Fibroblast of lung (primary cell): Measurements from ENCODE around the gene CSF3R. TPM values are rescaled to one million over a fixed set of nuclear protein-coding genes. Genes with fewer than 3 reads are reported as not detected.

ENCODE experiments used
- DNase-seq, 2 donors: peaks; one replicate each; pipeline versions ENCODE4 v3.0.0 to v3.0.0-alpha.2; 2010; ENCODE audit warnings: low read depth in 2 of 2
- H2AFZ ChIP-seq: 2 replicates; pipeline ENCODE4 v1.5.1; 2012; ENCODE audit warnings: low read length, control low read depth, inconsistent platforms
- H3K27ac ChIP-seq: 2 replicates; pipeline ENCODE4 v1.5.1; 2011; ENCODE audit warnings: low read length, control low read depth; ENCODE audit not compliant: insufficient read depth
- H3K27me3 ChIP-seq: 2 replicates; pipeline ENCODE4 v1.5.1; 2011; ENCODE audit warnings: mild to moderate bottlenecking, low read length; ENCODE audit not compliant: control insufficient read depth, insufficient read depth
- H3K36me3 ChIP-seq: 2 replicates; pipeline ENCODE4 v1.5.1; 2011; ENCODE audit warnings: low read length; ENCODE audit not compliant: control insufficient read depth, insufficient read depth
- H3K4me1 ChIP-seq: 2 replicates; pipeline ENCODE4 v1.5.1; 2011; ENCODE audit warnings: low read length; ENCODE audit not compliant: control insufficient read depth, insufficient read depth; ENCODE audit errors: extremely low read depth
- H3K4me2 ChIP-seq: 2 replicates; pipeline ENCODE4 v1.5.1; 2011; ENCODE audit warnings: low read length, control low read depth; ENCODE audit not compliant: insufficient read depth; ENCODE audit errors: extremely low read depth
- H3K4me3 ChIP-seq, 4 experiments: fragments of 200-600 bp in 1 of 4; sonication (generic) in 1 of 4; replicated peaks in 1 of 4; 2 replicates each; pipeline ENCODE4 v1.5.1; 2011 to 2016; ENCODE audit warnings: low read length in 4 of 4, low read depth in 3 of 4, mild to moderate bottlenecking in 3 of 4, control low read depth in 2 of 4, inconsistent platforms in 1 of 4, mixed read lengths in 1 of 4; ENCODE audit not compliant: insufficient read depth in 1 of 4; ENCODE audit errors: control extremely low read depth in 1 of 4
- H3K79me2 ChIP-seq: 2 replicates; pipeline ENCODE4 v1.5.1; 2012; ENCODE audit warnings: mild to moderate bottlenecking, low read length, inconsistent platforms; ENCODE audit not compliant: control insufficient read depth, insufficient read depth
- H3K9ac ChIP-seq: 2 replicates; pipeline ENCODE4 v1.5.1; 2011; ENCODE audit warnings: mild to moderate bottlenecking, low read length, control low read depth; ENCODE audit not compliant: insufficient read depth
- H3K9me3 ChIP-seq: 2 replicates; pipeline ENCODE4 v1.5.1; 2012; ENCODE audit warnings: low read depth, low read length; ENCODE audit not compliant: control insufficient read depth, insufficient read depth
- H4K20me1 ChIP-seq: 2 replicates; pipeline ENCODE4 v1.5.1; 2011; ENCODE audit warnings: low read length; ENCODE audit not compliant: control insufficient read depth, insufficient read depth; ENCODE audit errors: extremely low read depth
- EZH2 ChIP-seq: IDR thresholded peaks from 2 replicates; pipeline ENCODE4 v1.5.1; 2012; ENCODE audit warnings: low read length, control low read depth, mild to moderate bottlenecking; ENCODE audit errors: missing control alignments
- polyA plus RNA-seq, 2 donors: library from polyadenylated mRNA; depleted of rRNA in 1 of 2; stranded (reverse) in 1 of 2; unstranded in 1 of 2; fragments of >200 nt; gene quantifications; 2 replicates each; pipeline ENCODE4 v1.2.1, GENCODE V29; 2011 to 2012; ENCODE audit warnings: missing spikeins in 1 of 2
- total RNA-seq: library from RNA; depleted of rRNA; stranded (reverse); fragments of >200 nt; gene quantifications from 2 replicates; pipeline ENCODE4 v1.2.1, GENCODE V29; 2014
- TF ChIP-seq, protein P1 (sequence below), 2 donors: IDR thresholded peaks in 1 of 2; conservative IDR thresholded peaks in 1 of 2; 1 replicate in 1 of 2; 2 replicates in 1 of 2; pipeline ENCODE4 v1.5.1; 2011 to 2012; ENCODE audit warnings: low read length in 2 of 2, control low read depth in 1 of 2, inconsistent platforms in 1 of 2, low read depth in 1 of 2, mild to moderate bottlenecking in 1 of 2

CSF3R gene
- total and polyA plus RNA-seq, 2 donors (not counting 1 experiment from before 2014, with no cell fraction given) = under 0.01 TPM; not detected in 1

DNA sequence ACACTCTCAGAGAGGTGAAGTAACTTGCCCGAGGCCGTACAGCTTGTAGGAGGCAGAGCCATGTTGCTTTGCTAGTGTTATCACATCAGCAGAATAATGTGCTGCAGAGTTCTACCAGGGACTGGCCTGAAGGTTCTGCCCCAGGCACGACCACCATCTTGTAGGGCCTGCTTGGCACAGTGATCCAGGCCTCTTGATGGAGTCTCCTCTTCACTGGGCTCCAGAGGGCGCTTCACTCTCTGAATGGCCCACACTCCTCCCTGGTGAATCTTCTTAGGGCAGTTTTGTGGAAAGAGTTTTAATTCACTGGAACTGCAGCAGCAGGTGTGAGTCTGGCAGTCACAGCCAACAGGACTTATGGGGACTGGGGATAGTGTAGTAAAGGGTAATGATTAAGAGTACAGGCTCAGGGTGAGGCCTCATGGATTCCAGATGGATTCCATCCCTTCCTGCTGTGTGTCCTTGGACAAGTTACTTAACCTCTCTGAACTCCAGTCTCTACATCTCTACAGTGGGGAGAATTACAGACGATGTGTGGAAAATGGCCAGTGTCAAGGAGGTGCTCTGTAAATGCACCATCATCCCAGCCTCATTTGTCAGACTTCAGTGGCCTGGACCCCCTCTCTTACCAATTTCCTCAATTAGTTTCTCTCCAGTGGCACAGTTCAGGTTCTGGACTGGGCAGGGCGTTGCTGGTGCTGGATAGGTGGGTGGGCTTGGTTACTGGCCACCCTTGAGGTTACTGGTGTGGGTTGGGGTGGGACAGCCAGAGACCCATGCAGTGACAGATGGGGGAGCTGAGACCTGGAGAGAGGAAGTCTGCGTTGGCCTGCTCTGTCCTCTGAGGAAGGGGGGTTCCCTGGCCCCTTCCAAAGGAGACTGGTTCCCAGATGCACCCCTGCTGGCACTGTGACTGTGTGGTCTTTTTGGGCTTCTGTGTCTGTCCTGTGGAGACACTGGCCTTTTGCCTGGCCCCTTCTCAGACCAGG is 45.9 kb upstream of the CSF3R start:
- H3K4me1 ChIP-seq = no peaks in the 10 kb centered on the region
- H3K4me3 ChIP-seq = no peak overlapping the region
- no peak overlapping the region for H3K9ac ChIP-seq
- no peaks in the 10 kb centered on the region for H3K27me3 ChIP-seq
- H3K79me2 ChIP-seq = no peaks in the 10 kb centered on the region
- TF ChIP-seq, protein P1, sequence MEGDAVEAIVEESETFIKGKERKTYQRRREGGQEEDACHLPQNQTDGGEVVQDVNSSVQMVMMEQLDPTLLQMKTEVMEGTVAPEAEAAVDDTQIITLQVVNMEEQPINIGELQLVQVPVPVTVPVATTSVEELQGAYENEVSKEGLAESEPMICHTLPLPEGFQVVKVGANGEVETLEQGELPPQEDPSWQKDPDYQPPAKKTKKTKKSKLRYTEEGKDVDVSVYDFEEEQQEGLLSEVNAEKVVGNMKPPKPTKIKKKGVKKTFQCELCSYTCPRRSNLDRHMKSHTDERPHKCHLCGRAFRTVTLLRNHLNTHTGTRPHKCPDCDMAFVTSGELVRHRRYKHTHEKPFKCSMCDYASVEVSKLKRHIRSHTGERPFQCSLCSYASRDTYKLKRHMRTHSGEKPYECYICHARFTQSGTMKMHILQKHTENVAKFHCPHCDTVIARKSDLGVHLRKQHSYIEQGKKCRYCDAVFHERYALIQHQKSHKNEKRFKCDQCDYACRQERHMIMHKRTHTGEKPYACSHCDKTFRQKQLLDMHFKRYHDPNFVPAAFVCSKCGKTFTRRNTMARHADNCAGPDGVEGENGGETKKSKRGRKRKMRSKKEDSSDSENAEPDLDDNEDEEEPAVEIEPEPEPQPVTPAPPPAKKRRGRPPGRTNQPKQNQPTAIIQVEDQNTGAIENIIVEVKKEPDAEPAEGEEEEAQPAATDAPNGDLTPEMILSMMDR (conservative IDR thresholded peaks at IDR 0.05 in 1 of 2, IDR thresholded peaks at IDR 0.05 in 1 of 2; ENCODE audit: low read depth in 1 of 2, low read length in 2 of 2) = no peak
- TF ChIP-seq EZH2 = no peak
- H3K4me2 ChIP-seq = no peak overlapping the region
- H3K9me3 ChIP-seq = no peaks in the 10 kb centered on the region
- H3K27ac ChIP-seq = no peak overlapping the region
- H4K20me1 ChIP-seq = no peaks in the 10 kb centered on the region
- no peaks in the 10 kb centered on the region for H3K36me3 ChIP-seq
- DNase-seq = no peak
- H2AFZ ChIP-seq = no peak overlapping the region

DNA sequence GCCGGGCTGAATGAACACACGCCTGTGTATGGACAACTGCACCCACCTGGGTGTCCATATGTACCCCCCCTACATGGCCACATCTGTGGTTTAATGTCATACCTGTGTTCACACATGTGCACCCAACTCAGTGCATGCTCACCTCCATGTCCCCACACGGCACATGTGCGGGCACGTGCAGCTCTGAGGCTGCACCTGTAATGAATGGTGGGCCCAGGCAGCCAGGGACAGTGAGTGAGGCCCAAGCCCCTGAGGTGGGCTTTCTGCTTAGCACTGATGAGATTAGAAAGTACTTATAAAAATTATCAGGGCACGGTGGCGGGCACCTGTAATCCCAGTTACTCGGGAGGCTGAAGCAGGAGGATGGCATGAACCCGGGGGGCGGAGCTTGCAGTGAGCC is 42.5 kb upstream of the CSF3R start:
- no peak for DNase-seq
- TF ChIP-seq, protein P1 (conservative IDR thresholded peaks at IDR 0.05 in 1 of 2, IDR thresholded peaks at IDR 0.05 in 1 of 2; ENCODE audit: low read depth in 1 of 2, low read length in 2 of 2) = no peak
- no peak for TF ChIP-seq EZH2
- H3K79me2 ChIP-seq = no peaks in the 10 kb centered on the region
- H3K4me2 ChIP-seq = no peak overlapping the region
- H3K9me3 ChIP-seq = no peaks in the 10 kb centered on the region
- H3K4me1 ChIP-seq = no peaks in the 10 kb centered on the region
- H3K27ac ChIP-seq = no peak overlapping the region
- H4K20me1 ChIP-seq = no peaks in the 10 kb centered on the region
- no peak overlapping the region for H3K9ac ChIP-seq
- H2AFZ ChIP-seq = no peak overlapping the region
- no peak overlapping the region for H3K4me3 ChIP-seq
- H3K27me3 ChIP-seq = no peaks in the 10 kb centered on the region
- H3K36me3 ChIP-seq = no peaks in the 10 kb centered on the region

DNA sequence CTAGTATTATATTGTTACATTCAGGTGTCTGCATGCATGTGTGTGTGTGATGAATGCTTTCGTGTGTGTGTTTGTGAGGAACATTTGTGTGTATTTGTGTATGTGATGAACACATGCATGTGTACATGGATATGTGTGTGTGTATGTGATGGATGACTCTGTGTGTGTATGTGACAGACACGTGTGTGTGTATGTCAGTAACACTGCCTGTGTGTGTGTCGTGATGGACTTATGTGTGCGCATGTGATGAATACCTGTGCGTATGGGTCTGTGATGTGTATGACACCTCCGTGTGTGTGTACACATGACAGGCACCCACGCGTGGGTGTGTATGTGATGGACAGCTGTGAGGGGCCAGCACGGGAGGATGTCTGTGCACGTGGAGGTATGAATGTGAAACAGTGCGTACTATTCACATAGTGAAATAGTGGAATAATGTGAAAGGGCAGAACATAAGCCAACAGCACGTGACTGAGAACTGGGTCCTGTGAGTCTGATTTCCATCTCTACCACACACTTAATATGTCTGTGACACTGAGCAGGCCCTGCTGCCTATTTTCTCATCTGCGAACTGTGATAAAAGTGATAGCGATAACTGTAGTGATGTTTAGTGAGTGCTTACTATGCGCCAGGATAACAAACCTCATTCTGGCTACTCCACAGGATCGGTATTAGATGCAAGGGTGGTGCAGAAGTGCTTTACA is 41.8 kb upstream of the CSF3R start:
- Histone ChIP-seq H4K20me1 (no peaks in the 10 kb centered on the region), H2AFZ (no peak overlapping the region), H3K4me2 (no peak overlapping the region), H3K4me1 (no peaks in the 10 kb centered on the region), H3K79me2 (no peaks in the 10 kb centered on the region), H3K27me3 (no peaks in the 10 kb centered on the region), H3K27ac (no peak overlapping the region), H3K9me3 (no peaks in the 10 kb centered on the region), H3K4me3 (no peak overlapping the region), H3K9ac (no peak overlapping the region), H3K36me3 (no peaks in the 10 kb centered on the region)
- DNase-seq = no peak
- TF ChIP-seq, protein P1 (conservative IDR thresholded peaks at IDR 0.05 in 1 of 2, IDR thresholded peaks at IDR 0.05 in 1 of 2; ENCODE audit: low read depth in 1 of 2, low read length in 2 of 2) = no peak
- no peak for TF ChIP-seq EZH2
